Measurements from ENCODE around the gene BPTF. TPM values are rescaled to one million over a fixed set of nuclear protein-coding genes. Genes with fewer than 3 reads are reported as not detected.
"Not testable (repeated sequence)": the region's sequence is repeated elsewhere in the genome, so short reads cannot be mapped to it uniquely, and the experiment has no call there.

BPTF gene
- total and polyA plus RNA-seq, 2 experiments from 2014 or later: 50.5 to 83.9 TPM

DNA sequence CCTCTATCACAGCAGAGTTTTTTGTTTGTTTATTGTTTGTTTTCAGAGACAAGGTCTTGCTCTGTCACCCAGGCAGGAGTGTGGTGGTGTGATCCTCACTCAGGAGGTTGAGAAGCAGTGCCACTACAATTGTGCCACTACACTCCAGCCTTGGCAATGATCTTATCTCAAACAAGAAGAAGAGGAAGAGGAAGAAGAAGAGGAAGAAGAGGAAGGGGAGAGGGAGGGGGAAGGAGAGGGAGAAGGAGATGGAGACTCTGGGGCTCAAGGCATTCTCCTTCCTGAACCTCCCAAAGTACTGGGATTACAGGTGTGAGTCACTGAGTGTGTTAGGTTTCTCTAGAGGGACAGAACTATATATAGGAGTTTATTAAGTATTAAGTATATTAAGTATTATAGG, 188.1 kb downstream of the BPTF start:
- Histone ChIP-seq H3K27me3 (no peaks in the 10 kb centered on the region), H3K27ac (no peak overlapping the region), H3K9me3 (ENCODE audit: low read depth) (no peaks in the 10 kb centered on the region), H3K4me1 (ENCODE audit: low read depth) (no peaks in the 10 kb centered on the region), H3K4me3 (no peak overlapping the region), H3K36me3 (no peaks in the 10 kb centered on the region)
- DNase-seq (ENCODE audit: low read depth in 1 of 2, low spot score in 1 of 2): no peak
- TF ChIP-seq, protein P1, sequence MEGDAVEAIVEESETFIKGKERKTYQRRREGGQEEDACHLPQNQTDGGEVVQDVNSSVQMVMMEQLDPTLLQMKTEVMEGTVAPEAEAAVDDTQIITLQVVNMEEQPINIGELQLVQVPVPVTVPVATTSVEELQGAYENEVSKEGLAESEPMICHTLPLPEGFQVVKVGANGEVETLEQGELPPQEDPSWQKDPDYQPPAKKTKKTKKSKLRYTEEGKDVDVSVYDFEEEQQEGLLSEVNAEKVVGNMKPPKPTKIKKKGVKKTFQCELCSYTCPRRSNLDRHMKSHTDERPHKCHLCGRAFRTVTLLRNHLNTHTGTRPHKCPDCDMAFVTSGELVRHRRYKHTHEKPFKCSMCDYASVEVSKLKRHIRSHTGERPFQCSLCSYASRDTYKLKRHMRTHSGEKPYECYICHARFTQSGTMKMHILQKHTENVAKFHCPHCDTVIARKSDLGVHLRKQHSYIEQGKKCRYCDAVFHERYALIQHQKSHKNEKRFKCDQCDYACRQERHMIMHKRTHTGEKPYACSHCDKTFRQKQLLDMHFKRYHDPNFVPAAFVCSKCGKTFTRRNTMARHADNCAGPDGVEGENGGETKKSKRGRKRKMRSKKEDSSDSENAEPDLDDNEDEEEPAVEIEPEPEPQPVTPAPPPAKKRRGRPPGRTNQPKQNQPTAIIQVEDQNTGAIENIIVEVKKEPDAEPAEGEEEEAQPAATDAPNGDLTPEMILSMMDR (IDR thresholded peaks at IDR 0.05; ENCODE audit: low read depth, low read length): no peak

DNA sequence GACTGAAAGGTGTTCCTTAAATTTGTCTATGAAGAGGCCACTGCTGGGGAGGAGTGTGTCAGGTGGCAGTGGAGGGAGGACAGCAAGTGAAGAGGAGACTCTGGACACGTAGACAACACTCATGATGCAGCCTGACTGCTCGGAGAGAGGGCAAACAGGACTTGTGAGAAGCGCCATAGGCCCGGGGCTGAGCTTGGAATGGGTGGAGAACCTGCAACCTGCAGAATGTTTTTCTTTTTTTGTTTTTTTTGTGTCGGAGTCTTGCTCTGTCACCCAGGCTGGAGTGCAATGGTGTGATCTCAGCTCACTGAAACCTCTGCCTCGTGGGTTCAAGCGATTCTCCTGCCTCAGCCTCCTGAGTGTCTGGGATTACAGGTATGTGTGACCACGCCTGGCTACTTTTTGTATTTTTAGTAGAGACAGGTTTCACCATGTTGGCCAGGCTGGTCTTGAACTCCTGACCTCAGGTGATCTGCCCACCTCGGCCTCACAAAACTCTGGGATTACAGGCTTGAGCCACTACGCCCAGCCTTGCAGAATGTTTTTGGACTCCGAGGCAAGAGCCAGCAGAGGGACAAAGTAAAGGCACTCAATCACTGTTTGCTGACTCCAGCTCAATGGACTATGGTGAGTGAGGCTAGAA, 189.9 kb downstream of the BPTF start:
- H3K4me1 ChIP-seq (ENCODE audit: low read depth): no peaks in the 10 kb centered on the region
- TF ChIP-seq, protein P1 (IDR thresholded peaks at IDR 0.05; ENCODE audit: low read depth, low read length): no peak
- H3K27ac ChIP-seq: no peak overlapping the region

DNA sequence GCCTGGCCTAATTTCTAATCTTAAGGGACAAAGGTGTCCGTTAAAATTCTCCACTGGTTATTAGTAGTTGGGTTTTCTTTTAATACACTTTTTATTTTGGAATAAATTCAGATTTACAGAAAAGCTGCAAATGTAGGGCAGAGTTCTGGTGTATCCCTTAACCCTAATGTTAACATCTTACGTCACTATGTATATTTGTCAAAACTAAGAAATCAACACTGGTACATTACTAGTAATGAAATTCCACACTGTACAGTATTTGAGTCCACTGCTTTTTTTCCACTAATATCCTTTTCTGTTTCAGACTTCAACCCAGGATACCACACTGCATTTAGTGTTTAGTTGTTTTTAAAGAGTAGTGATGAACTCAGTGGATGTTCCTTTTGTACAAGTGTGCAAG, 191.5 kb downstream of the BPTF start:
- Histone ChIP-seq H3K27me3 (no peaks in the 10 kb centered on the region), H3K27ac (no peak overlapping the region), H3K9me3 (ENCODE audit: low read depth) (no peaks in the 10 kb centered on the region), H3K4me3 (no peak overlapping the region), H3K4me1 (ENCODE audit: low read depth) (no peaks in the 10 kb centered on the region), H3K36me3 (no peaks in the 10 kb centered on the region)
- TF ChIP-seq, protein P1 (IDR thresholded peaks at IDR 0.05; ENCODE audit: low read depth, low read length): no peak
- no peak for DNase-seq (ENCODE audit: low read depth in 1 of 2, low spot score in 1 of 2)

More for the DNA sequence above, 189.9 kb downstream of the BPTF start:
- no peaks in the 10 kb centered on the region for H3K36me3 ChIP-seq
- H3K9me3 ChIP-seq (ENCODE audit: low read depth): no peaks in the 10 kb centered on the region
- DNase-seq (ENCODE audit: low read depth in 1 of 2, low spot score in 1 of 2): no peak
- no peak overlapping the region for H3K4me3 ChIP-seq
- no peaks in the 10 kb centered on the region for H3K27me3 ChIP-seq

DNA sequence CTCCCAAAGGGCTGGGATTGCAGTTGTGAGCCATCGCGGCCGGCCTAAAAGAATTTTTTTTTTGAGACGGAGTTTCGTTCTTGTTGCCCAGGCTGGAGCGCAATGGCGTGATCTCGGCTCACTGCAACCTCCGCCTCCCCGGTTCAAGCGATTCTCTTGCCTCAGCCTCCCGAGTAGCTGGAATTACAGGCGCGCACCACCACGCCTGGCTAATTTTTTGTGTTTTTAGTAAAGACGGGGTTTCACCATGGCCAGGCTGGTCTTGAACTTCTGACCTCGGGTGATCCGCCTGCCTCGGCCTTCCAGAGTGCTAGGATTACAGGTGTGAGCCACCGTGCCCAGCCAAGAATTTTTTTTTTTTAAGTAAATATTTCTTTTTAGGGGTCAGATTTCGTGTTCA, 193.2 kb downstream of the BPTF start:
- H3K4me1 ChIP-seq (ENCODE audit: low read depth); H3K4me3 ChIP-seq; H3K27ac ChIP-seq; H3K36me3 ChIP-seq; H3K9me3 ChIP-seq (ENCODE audit: low read depth); DNase-seq (ENCODE audit: low read depth in 1 of 2, low spot score in 1 of 2); H3K27me3 ChIP-seq: not testable (repeated sequence)

DNA sequence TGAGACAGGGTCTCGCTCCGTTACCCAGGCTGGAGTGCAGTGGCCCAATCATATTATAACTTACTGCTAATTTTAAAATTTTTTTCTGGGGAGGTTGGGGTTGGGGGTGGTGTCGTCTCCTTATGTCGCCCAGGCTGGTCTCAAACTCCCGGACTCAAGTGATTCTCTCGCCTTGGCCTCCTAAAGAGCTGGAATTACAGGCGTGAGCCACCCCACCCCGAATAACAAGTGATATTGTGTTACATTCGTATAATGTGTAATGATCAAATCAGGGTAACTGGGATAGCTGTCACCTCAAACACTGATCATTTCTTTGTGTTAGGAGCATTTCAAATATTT, 194.0 kb downstream of the BPTF start:
- H3K9me3 ChIP-seq (ENCODE audit: low read depth): no peaks in the 10 kb centered on the region
- no peaks in the 10 kb centered on the region for H3K4me1 ChIP-seq (ENCODE audit: low read depth)
- no peaks in the 10 kb centered on the region for H3K36me3 ChIP-seq
- no peak overlapping the region for H3K27ac ChIP-seq
- no peaks in the 10 kb centered on the region for H3K27me3 ChIP-seq
- H3K4me3 ChIP-seq: no peak overlapping the region
- no peak for DNase-seq (ENCODE audit: low read depth in 1 of 2, low spot score in 1 of 2)
- TF ChIP-seq, protein P1 (IDR thresholded peaks at IDR 0.05; ENCODE audit: low read depth, low read length): no peak

DNA sequence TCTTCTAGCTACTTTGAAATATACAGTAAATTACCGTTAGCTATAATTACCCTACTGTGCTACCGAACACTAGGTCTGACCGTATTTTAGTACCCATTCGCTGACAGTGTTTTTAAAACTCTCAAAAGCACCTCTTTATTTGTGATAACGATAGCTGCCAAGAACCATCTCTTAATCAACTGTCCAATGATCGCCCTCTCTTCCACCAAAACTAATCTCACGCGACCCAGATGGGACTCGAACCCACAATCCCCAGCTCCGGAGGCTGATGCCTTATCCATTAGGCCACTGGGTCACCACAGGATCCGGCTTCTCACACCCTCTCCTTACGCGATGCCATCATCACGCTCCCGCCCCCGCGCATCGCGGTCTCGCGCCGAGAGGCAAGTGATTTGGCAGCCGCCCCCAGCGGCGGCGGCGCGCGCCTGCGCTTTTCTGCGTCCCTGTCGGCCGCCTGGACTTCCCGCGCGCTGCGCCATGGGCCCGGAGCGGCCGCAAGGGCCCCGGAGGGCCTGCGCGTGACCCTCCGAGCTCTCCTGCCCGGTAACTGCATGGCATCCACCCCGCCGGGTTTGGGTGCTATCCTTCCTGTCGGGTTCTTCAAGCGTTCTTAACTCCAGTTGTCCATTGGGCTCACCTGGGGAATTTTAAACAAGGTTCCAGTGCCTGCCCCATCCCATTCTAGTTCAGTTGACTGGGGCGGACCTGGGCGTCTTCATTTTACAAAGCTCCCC, 194.5 kb downstream of the BPTF start:
- no peaks in the 10 kb centered on the region for H3K27me3 ChIP-seq
- TF ChIP-seq, protein P1 (IDR thresholded peaks at IDR 0.05; ENCODE audit: low read depth, low read length): peak; percentile 32
- no peaks in the 10 kb centered on the region for H3K9me3 ChIP-seq (ENCODE audit: low read depth)
- peak overlapping the region; percentile 70 for H3K27ac ChIP-seq
- H3K36me3 ChIP-seq: no peaks in the 10 kb centered on the region
- H3K4me1 ChIP-seq (ENCODE audit: low read depth): no peaks in the 10 kb centered on the region
- peak overlapping the region; percentile 34 for H3K4me3 ChIP-seq
- DNase-seq (ENCODE audit: low read depth in 1 of 2, low spot score in 1 of 2): peak; percentile 95 to 97

Measured in cardiac muscle cell (in vitro differentiated cells and primary cell).